Kidney epithelial cell (primary cell): Measurements from ENCODE around the gene RHOD. TPM values are rescaled to one million over a fixed set of nuclear protein-coding genes. Genes with fewer than 3 reads are reported as not detected.

Experiments used
- DNase-seq: peaks from one replicate; pipeline ENCODE4 v3.0.0-alpha.2; 2010; ENCODE audit warnings: low read depth
- H3K27me3 ChIP-seq: 2 replicates; pipeline ENCODE4 v1.6.0; 2011; ENCODE audit warnings: low read length; ENCODE audit not compliant: control insufficient read depth, insufficient read depth
- H3K36me3 ChIP-seq: 2 replicates; pipeline ENCODE4 v1.5.1; 2011; ENCODE audit warnings: low read length; ENCODE audit not compliant: control insufficient read depth, insufficient read depth
- H3K4me3 ChIP-seq: 2 replicates; pipeline ENCODE4 v1.5.1; 2011; ENCODE audit warnings: low read depth, mild to moderate bottlenecking, control low read depth, low read length
- total RNA-seq: library from RNA; depleted of rRNA; stranded (reverse); fragments of >200 nt; gene quantifications from 2 replicates; pipeline ENCODE4 v1.2.3, GENCODE V29; 2015
- TF ChIP-seq, protein P1 (sequence below): IDR thresholded peaks from 2 replicates; pipeline ENCODE4 v1.5.1; 2011; ENCODE audit warnings: mild to moderate bottlenecking, moderate library complexity, low read length, control low read depth, inconsistent platforms; ENCODE audit not compliant: insufficient read depth, poor library complexity, severe bottlenecking

Gene RHOD, protein sequence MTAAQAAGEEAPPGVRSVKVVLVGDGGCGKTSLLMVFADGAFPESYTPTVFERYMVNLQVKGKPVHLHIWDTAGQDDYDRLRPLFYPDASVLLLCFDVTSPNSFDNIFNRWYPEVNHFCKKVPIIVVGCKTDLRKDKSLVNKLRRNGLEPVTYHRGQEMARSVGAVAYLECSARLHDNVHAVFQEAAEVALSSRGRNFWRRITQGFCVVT
- total RNA-seq, result 97.0 and 112 TPM in 2 replicates

DNA sequence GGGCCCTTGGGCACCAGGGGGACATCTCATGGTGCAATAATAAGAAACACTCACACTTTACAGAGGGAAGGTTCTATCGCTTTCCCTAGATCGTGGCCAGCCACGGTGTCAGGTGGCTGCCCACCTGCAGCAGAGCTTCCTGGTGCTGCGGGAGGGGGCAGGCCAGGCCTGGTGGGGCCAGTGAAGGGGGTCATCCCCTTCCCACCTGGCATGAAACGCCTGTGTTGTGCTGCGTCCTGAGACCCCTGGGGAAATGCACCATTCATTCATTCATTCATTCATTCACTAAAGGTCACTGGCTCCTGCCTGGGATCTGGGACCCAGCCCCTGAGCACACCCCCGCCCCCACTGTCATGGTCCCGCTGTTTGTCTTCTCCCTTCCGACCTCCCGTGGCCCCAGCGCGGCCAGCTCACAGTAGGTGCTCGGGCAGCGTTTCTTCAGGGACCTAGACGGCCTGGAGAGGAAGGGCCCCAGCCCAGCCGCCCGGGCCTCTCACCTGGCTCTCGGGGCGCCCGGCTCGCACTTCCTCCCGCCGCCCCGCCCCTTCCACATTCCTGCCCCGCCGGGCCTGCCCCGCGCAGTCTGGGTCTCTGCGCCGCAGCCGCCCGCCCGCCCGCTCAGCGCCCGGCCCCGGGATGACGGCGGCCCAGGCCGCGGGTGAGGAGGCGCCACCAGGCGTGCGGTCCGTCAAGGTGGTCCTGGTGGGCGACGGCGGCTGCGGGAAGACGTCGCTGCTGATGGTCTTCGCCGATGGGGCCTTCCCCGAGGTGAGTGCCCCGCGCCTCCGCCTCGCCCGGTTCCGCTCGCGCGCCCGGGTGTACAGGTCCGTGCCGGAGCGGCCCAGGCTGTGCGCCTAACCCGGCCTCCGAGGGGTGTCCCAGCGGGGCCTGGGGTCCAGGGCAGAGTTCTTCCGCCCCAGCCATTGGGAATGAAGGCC is at the start of gene RHOD:
Gene RHOD, plus strand, starts transcription at position 581 of the 938 bp plus-strand sequence. Its CDS starts 56 bp downstream, at position 637.
- no peaks in the 10 kb centered on the region for H3K36me3 ChIP-seq
- peak within 1 kb of the TSS; percentile 53 for H3K4me3 ChIP-seq
- TF ChIP-seq, protein P1, sequence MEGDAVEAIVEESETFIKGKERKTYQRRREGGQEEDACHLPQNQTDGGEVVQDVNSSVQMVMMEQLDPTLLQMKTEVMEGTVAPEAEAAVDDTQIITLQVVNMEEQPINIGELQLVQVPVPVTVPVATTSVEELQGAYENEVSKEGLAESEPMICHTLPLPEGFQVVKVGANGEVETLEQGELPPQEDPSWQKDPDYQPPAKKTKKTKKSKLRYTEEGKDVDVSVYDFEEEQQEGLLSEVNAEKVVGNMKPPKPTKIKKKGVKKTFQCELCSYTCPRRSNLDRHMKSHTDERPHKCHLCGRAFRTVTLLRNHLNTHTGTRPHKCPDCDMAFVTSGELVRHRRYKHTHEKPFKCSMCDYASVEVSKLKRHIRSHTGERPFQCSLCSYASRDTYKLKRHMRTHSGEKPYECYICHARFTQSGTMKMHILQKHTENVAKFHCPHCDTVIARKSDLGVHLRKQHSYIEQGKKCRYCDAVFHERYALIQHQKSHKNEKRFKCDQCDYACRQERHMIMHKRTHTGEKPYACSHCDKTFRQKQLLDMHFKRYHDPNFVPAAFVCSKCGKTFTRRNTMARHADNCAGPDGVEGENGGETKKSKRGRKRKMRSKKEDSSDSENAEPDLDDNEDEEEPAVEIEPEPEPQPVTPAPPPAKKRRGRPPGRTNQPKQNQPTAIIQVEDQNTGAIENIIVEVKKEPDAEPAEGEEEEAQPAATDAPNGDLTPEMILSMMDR, result no peak
- DNase-seq, result no peak
- no peaks in the 10 kb centered on the region for H3K27me3 ChIP-seq

DNA sequence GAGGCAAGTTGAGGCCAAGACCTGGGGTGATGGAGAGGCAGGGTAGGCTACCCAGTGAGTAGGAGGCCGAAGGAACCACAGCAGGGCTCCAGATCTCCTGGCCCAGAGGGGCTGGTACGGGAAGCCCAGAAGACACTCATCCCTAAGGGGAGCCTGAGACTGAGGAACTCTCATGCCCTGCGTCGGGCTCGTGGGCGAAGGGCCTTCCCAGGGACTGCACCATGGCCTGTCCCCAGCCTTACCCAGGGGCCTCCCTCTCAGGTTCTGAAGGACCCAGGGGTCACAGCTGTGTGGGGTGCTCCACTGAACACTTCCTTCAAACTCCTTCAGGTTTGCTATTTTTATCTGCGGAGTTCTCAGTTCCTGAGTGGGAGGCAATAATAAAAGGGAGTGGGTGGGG is 49.5 kb upstream of the RHOD start:
- TF ChIP-seq, protein P1, result no peak
- Histone ChIP-seq H3K27me3 (no peaks in the 10 kb centered on the region), H3K36me3 (no peaks in the 10 kb centered on the region), H3K4me3 (no peak overlapping the region)
- no peak for DNase-seq

DNA sequence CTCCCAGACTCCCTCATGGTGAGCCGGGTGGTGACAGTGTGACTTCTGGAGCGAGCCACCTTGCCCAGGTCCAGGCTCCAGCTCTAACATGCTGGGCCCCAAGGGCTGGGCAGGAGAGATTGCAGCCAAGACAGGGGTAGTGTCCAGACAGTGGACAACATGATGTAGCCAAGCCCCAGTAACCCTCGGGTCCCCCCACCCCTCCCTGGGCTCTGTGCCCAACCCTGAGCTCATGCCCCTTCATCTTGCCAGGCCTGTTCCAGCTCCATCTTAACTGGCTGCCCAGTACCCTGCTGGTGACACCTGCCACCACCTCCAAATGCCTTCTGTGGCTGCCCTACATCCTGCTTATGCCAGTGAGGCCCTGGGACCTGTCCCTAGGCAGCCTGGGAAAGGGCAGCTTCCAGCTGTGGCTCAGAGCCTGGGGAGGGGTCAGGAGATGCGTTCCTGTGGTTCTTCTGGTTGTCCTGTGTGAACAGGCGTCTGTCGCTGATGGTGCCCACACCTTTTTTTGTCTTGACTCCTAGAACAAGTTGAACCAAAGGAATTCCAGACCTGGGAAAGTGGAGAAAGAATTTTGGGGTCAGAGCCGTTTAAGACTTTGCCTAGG is 46.2 kb upstream of the RHOD start:
- Histone ChIP-seq H3K4me3 (no peak overlapping the region), H3K36me3 (no peaks in the 10 kb centered on the region), H3K27me3 (no peaks in the 10 kb centered on the region)
- no peak for DNase-seq
- TF ChIP-seq, protein P1, result no peak

DNA sequence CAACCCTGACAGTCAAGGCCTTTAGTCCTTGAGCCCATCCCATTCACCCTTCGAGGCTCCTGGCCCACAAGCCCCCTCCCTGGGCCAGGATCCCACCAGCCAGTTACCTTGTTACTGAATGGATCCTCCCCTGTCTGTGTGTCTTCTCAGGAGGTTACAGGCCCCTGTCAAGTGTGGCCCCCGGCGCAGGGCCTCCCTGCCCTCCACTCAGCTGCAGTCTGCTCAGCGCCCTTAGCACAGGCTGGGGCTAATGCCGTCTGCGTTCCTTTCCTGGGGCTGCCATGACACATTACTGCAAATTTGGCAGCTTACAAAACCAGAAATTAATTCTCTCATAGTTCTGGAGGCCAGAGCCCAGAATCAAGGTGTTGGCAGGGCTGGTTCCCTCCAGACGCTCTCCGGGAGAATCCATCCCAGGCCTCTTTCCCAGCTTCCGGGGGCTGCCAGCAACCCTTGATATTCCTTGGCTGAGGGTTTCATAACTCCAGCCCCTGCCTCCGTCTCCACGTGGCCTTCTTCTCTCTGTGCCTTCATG is 43.1 kb upstream of the RHOD start:
- Histone ChIP-seq H3K4me3 (no peak overlapping the region), H3K27me3 (no peaks in the 10 kb centered on the region), H3K36me3 (no peaks in the 10 kb centered on the region)
- DNase-seq, result no peak
- TF ChIP-seq, protein P1, result no peak

DNA sequence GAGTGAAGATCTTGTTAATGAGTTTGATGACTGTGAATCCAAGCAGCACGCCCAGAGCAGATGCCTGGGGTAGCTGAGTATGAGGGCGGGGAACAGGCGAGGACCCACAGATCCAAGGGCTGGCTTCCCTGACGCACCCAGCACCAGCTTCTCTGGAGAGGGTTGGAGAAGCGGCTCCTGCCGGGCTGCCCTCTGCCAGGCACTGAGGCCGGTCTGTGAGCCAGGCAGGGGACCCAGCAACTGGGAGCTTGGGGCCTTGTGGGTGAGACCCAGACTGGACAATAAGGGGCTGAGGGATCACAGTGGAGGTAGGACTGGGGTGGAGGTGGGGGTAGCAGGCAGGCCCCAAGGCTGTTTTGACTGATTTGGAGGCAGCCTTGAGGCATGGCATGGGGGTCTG is 42.3 kb upstream of the RHOD start:
- no peak for DNase-seq
- H3K27me3 ChIP-seq, result no peaks in the 10 kb centered on the region
- H3K36me3 ChIP-seq, result no peaks in the 10 kb centered on the region
- TF ChIP-seq, protein P1, result no peak
- no peak overlapping the region for H3K4me3 ChIP-seq
